HEK293 (cell line): ENCODE measurements around the gene CADM4.
A peak's percentile ranks its signal among the peaks of the same experiment; 100 is the strongest.

Experiments used
- KLF1 ChIP-seq: fragments of 450-650 bp; formaldehyde crosslinking; IDR thresholded peaks from 2 replicates; pipeline ENCODE4 v1.5.1; 2016; ENCODE audit warnings: missing biosample characterization, missing genetic modification characterization
- KLF8 ChIP-seq: fragments of 450-650 bp; formaldehyde crosslinking; IDR thresholded peaks from 2 replicates; pipeline ENCODE4 v1.5.1; 2016; ENCODE audit warnings: missing biosample characterization, missing genetic modification characterization
- KLF9 ChIP-seq: fragments of 450-650 bp; formaldehyde crosslinking; IDR thresholded peaks from 2 replicates; pipeline ENCODE4 v1.5.1; 2016; ENCODE audit warnings: missing biosample characterization, missing genetic modification characterization, low read depth
- RBAK ChIP-seq: fragments of 450-650 bp; formaldehyde crosslinking; IDR thresholded peaks from 2 replicates; pipeline ENCODE4 v1.5.1; 2016; ENCODE audit warnings: missing biosample characterization, missing genetic modification characterization
- SCRT1 ChIP-seq: fragments of 450-650 bp; formaldehyde crosslinking; IDR thresholded peaks from 2 replicates; pipeline ENCODE4 v1.5.1; 2016; ENCODE audit warnings: missing biosample characterization, missing genetic modification characterization, borderline replicate concordance
- SP3 ChIP-seq: fragments of 450-650 bp; formaldehyde crosslinking; IDR thresholded peaks from 2 replicates; pipeline ENCODE4 v1.5.1; 2016; ENCODE audit warnings: missing biosample characterization, missing genetic modification characterization
- WT1 ChIP-seq: fragments of 450-650 bp; formaldehyde crosslinking; IDR thresholded peaks from 2 replicates; pipeline ENCODE4 v1.5.1; 2016; ENCODE audit warnings: missing biosample characterization, missing genetic modification characterization
- YY1 ChIP-seq: fragments of 450-650 bp; formaldehyde crosslinking; IDR thresholded peaks from 2 replicates; pipeline ENCODE4 v1.5.1; 2018; ENCODE audit warnings: missing biosample characterization, missing genetic modification characterization
- YY2 ChIP-seq: fragments of 450-650 bp; formaldehyde crosslinking; IDR thresholded peaks from 2 replicates; pipeline ENCODE4 v1.5.1; 2016; ENCODE audit warnings: missing biosample characterization, missing genetic modification characterization
- ZFP3 ChIP-seq: fragments of 450-650 bp; formaldehyde crosslinking; IDR thresholded peaks from 2 replicates; pipeline ENCODE4 v1.5.1; 2016; ENCODE audit warnings: low read depth, missing biosample characterization, missing genetic modification characterization
- ZFP37 ChIP-seq: fragments of 450-650 bp; formaldehyde crosslinking; IDR thresholded peaks from 2 replicates; pipeline ENCODE4 v1.5.1; 2016; ENCODE audit warnings: missing biosample characterization, missing genetic modification characterization
- ZIC2 ChIP-seq: fragments of 450-650 bp; formaldehyde crosslinking; IDR thresholded peaks from 2 replicates; pipeline ENCODE4 v1.5.1; 2016; ENCODE audit warnings: missing biosample characterization, missing genetic modification characterization
- ZNF202 ChIP-seq: fragments of 450-650 bp; formaldehyde crosslinking; IDR thresholded peaks from 2 replicates; pipeline ENCODE4 v1.5.1; 2016; ENCODE audit warnings: missing biosample characterization, missing genetic modification characterization, borderline replicate concordance
- ZNF214 ChIP-seq: fragments of 450-650 bp; formaldehyde crosslinking; IDR thresholded peaks from 2 replicates; pipeline ENCODE4 v1.5.1; 2017; ENCODE audit warnings: missing biosample characterization, mild to moderate bottlenecking, missing genetic modification characterization, borderline replicate concordance
- ZNF248 ChIP-seq: fragments of 450-650 bp; formaldehyde crosslinking; IDR thresholded peaks from 2 replicates; pipeline ENCODE4 v1.5.1; 2017; ENCODE audit warnings: missing biosample characterization, missing genetic modification characterization
- ZNF335 ChIP-seq: fragments of 450-650 bp; formaldehyde crosslinking; conservative IDR thresholded peaks from 2 replicates; pipeline ENCODE4 v1.5.1; 2016; ENCODE audit warnings: missing biosample characterization, missing genetic modification characterization
- ZNF391 ChIP-seq: fragments of 450-650 bp; formaldehyde crosslinking; IDR thresholded peaks from 2 replicates; pipeline ENCODE4 v1.5.1; 2016; ENCODE audit warnings: low read depth, missing biosample characterization, missing genetic modification characterization, borderline replicate concordance
- ZNF433 ChIP-seq: fragments of 450-650 bp; formaldehyde crosslinking; IDR thresholded peaks from 2 replicates; pipeline ENCODE4 v1.5.1; 2016; ENCODE audit warnings: missing biosample characterization, missing genetic modification characterization, low read depth
- ZNF707 ChIP-seq: fragments of 450-650 bp; formaldehyde crosslinking; IDR thresholded peaks from 2 replicates; pipeline ENCODE4 v1.5.1; 2016; ENCODE audit warnings: missing biosample characterization, missing genetic modification characterization
- ZNF768 ChIP-seq: fragments of 450-650 bp; formaldehyde crosslinking; IDR thresholded peaks from 2 replicates; pipeline ENCODE4 v1.5.1; 2018; ENCODE audit warnings: missing biosample characterization, mild to moderate bottlenecking, missing genetic modification characterization
- ZNF830 ChIP-seq: fragments of 450-650 bp; IDR thresholded peaks from 2 replicates; pipeline ENCODE4 v1.5.0; 2018; ENCODE audit warnings: missing biosample characterization, missing genetic modification characterization, low read depth, mild to moderate bottlenecking, moderate library complexity
- ZSCAN16 ChIP-seq: fragments of 450-650 bp; formaldehyde crosslinking; IDR thresholded peaks from 2 replicates; pipeline ENCODE4 v1.5.1; 2016; ENCODE audit warnings: missing biosample characterization, missing genetic modification characterization
- ZSCAN30 ChIP-seq: fragments of 450-650 bp; IDR thresholded peaks from 2 replicates; pipeline ENCODE4 v1.5.1; 2018; ENCODE audit warnings: missing biosample characterization, mild to moderate bottlenecking, missing genetic modification characterization, moderate library complexity
- TF ChIP-seq, protein P1 (sequence below): fragments of 450-650 bp; formaldehyde crosslinking; IDR thresholded peaks from 2 replicates; pipeline ENCODE4 v1.5.1; 2017; ENCODE audit warnings: missing biosample characterization, missing genetic modification characterization
- TF ChIP-seq, protein P2 (sequence below): fragments of 450-650 bp; formaldehyde crosslinking; optimal IDR thresholded peaks from 2 replicates; pipeline ENCODE3; 2016; ENCODE audit warnings: missing biosample characterization, mild to moderate bottlenecking, missing genetic modification characterization
- TF ChIP-seq, protein P3 (sequence below): fragments of 450-650 bp; formaldehyde crosslinking; IDR thresholded peaks from 2 replicates; pipeline ENCODE4 v1.5.1; 2017; ENCODE audit warnings: missing biosample characterization, missing genetic modification characterization
- TF ChIP-seq, protein P4 (sequence below): fragments of 450-650 bp; formaldehyde crosslinking; IDR thresholded peaks from 2 replicates; pipeline ENCODE4 v1.5.1; 2016; ENCODE audit warnings: missing biosample characterization, missing genetic modification characterization
- TF ChIP-seq, protein P5 (sequence below): fragments of 450-650 bp; formaldehyde crosslinking; IDR thresholded peaks from 2 replicates; pipeline ENCODE4 v1.5.1; 2016; ENCODE audit warnings: missing biosample characterization, missing genetic modification characterization, borderline replicate concordance

The CADM4 gene

DNA sequence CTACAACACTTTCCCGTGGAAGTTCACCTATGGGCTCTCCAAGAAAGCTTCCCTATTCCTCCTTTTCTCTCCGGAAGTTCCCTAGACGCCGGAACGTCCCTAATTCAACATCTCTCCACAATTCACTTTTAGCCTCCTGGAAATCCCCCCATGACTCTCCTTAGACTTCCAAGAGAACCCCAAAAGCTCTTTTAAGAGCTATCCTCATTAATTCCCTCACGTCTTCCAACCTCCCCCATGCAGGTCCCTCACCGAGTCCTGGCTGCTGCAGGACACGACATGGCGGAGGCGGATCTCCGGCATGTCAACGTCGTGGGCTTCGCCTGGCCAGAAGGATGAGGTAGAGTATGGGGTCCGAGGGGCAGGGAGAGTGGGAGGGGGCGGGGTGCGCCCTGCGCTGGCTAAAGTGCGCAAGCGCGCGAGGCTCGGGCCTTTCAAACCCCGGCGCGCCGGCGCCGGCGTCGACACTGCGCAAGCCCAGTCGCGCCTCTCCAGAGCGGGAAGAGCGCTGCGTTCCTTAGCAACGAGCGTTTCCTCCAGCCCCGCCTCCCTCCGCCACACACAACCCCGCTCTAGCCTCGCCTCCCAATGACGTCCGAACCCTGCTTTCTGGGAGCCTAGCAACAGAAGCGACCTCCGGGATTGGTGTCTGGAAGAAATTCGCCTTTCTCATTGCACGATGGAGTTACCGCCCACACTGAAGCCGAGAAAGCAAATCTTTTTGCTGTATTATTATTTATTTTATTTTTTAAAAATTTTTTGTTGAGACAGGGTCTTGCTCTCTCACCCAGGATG lies 64.3 kb downstream of the CADM4 start, which contains the start of the genes PINLYP and XRCC1 (continued):
- TF ChIP-seq, protein P1, sequence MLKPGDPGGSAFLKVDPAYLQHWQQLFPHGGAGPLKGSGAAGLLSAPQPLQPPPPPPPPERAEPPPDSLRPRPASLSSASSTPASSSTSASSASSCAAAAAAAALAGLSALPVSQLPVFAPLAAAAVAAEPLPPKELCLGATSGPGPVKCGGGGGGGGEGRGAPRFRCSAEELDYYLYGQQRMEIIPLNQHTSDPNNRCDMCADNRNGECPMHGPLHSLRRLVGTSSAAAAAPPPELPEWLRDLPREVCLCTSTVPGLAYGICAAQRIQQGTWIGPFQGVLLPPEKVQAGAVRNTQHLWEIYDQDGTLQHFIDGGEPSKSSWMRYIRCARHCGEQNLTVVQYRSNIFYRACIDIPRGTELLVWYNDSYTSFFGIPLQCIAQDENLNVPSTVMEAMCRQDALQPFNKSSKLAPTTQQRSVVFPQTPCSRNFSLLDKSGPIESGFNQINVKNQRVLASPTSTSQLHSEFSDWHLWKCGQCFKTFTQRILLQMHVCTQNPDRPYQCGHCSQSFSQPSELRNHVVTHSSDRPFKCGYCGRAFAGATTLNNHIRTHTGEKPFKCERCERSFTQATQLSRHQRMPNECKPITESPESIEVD (tag by site-specific recombination): no peak
- TF ChIP-seq ZNF214 (tag by site-specific recombination) (no peak), ZNF335 (peak; percentile 95), ZNF433 (no peak), ZNF768 (tag by site-specific recombination) (no peak), ZNF248 (tag by site-specific recombination) (no peak), ZIC2 (no peak), YY2 (tag by site-specific recombination) (peak; percentile 82), WT1 (tag by site-specific recombination) (0 out of 2 replicates have a peak, but pooled peaks have one; percentile 21), RBAK (tag by site-specific recombination) (no peak), YY1 (tag by site-specific recombination) (peak; percentile 71), ZSCAN16 (tag by site-specific recombination) (no peak), KLF9 (tag by site-specific recombination) (peak; percentile 90), ZNF830 (tag by site-specific recombination) (no peak), ZNF202 (no peak), ZSCAN30 (tag by site-specific recombination) (peak; percentile 38; the same call in 1 of the 2 replicates), ZNF707 (tag by site-specific recombination) (no peak), ZFP37 (tag by site-specific recombination) (peak; percentile 44; the same call in 1 of the 2 replicates), ZFP3 (tag by site-specific recombination) (no peak), KLF8 (tag by site-specific recombination) (peak; percentile 24; the same call in 1 of the 2 replicates), ZNF391 (peak; percentile 58; the same call in 1 of the 2 replicates), SCRT1 (no peak), SP3 (tag by site-specific recombination) (peak; percentile 69), KLF1 (tag by site-specific recombination) (peak; percentile 54; the same call in 1 of the 2 replicates)
- TF ChIP-seq, protein P2, sequence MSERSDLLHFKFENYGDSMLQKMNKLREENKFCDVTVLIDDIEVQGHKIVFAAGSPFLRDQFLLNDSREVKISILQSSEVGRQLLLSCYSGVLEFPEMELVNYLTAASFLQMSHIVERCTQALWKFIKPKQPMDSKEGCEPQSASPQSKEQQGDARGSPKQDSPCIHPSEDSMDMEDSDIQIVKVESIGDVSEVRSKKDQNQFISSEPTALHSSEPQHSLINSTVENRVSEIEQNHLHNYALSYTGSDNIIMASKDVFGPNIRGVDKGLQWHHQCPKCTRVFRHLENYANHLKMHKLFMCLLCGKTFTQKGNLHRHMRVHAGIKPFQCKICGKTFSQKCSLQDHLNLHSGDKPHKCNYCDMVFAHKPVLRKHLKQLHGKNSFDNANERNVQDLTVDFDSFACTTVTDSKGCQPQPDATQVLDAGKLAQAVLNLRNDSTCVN (tag by site-specific recombination): peak; percentile 75
- TF ChIP-seq, protein P3, sequence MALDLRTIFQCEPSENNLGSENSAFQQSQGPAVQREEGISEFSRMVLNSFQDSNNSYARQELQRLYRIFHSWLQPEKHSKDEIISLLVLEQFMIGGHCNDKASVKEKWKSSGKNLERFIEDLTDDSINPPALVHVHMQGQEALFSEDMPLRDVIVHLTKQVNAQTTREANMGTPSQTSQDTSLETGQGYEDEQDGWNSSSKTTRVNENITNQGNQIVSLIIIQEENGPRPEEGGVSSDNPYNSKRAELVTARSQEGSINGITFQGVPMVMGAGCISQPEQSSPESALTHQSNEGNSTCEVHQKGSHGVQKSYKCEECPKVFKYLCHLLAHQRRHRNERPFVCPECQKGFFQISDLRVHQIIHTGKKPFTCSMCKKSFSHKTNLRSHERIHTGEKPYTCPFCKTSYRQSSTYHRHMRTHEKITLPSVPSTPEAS (tag by site-specific recombination): no peak
- TF ChIP-seq, protein P4, sequence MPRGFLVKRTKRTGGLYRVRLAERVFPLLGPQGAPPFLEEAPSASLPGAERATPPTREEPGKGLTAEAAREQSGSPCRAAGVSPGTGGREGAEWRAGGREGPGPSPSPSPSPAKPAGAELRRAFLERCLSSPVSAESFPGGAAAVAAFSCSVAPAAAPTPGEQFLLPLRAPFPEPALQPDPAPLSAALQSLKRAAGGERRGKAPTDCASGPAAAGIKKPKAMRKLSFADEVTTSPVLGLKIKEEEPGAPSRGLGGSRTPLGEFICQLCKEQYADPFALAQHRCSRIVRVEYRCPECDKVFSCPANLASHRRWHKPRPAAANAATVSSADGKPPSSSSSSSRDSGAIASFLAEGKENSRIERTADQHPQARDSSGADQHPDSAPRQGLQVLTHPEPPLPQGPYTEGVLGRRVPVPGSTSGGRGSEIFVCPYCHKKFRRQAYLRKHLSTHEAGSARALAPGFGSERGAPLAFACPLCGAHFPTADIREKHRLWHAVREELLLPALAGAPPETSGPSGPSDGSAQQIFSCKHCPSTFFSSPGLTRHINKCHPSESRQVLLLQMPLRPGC (tag by site-specific recombination): no peak
- TF ChIP-seq, protein P5, sequence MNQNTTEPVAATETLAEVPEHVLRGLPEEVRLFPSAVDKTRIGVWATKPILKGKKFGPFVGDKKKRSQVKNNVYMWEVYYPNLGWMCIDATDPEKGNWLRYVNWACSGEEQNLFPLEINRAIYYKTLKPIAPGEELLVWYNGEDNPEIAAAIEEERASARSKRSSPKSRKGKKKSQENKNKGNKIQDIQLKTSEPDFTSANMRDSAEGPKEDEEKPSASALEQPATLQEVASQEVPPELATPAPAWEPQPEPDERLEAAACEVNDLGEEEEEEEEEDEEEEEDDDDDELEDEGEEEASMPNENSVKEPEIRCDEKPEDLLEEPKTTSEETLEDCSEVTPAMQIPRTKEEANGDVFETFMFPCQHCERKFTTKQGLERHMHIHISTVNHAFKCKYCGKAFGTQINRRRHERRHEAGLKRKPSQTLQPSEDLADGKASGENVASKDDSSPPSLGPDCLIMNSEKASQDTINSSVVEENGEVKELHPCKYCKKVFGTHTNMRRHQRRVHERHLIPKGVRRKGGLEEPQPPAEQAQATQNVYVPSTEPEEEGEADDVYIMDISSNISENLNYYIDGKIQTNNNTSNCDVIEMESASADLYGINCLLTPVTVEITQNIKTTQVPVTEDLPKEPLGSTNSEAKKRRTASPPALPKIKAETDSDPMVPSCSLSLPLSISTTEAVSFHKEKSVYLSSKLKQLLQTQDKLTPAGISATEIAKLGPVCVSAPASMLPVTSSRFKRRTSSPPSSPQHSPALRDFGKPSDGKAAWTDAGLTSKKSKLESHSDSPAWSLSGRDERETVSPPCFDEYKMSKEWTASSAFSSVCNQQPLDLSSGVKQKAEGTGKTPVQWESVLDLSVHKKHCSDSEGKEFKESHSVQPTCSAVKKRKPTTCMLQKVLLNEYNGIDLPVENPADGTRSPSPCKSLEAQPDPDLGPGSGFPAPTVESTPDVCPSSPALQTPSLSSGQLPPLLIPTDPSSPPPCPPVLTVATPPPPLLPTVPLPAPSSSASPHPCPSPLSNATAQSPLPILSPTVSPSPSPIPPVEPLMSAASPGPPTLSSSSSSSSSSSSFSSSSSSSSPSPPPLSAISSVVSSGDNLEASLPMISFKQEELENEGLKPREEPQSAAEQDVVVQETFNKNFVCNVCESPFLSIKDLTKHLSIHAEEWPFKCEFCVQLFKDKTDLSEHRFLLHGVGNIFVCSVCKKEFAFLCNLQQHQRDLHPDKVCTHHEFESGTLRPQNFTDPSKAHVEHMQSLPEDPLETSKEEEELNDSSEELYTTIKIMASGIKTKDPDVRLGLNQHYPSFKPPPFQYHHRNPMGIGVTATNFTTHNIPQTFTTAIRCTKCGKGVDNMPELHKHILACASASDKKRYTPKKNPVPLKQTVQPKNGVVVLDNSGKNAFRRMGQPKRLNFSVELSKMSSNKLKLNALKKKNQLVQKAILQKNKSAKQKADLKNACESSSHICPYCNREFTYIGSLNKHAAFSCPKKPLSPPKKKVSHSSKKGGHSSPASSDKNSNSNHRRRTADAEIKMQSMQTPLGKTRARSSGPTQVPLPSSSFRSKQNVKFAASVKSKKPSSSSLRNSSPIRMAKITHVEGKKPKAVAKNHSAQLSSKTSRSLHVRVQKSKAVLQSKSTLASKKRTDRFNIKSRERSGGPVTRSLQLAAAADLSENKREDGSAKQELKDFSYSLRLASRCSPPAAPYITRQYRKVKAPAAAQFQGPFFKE (tag by site-specific recombination): no peak
